ENCODE data around the gene PANK3. TPM values are rescaled to one million over a fixed set of nuclear protein-coding genes. Genes with fewer than 3 reads are reported as not detected.
"Not testable (repeated sequence)": the region's sequence is repeated elsewhere in the genome, so short reads cannot be mapped to it uniquely, and the experiment has no call there.

PANK3 gene
- total RNA-seq, 2 experiments from 2014 or later: 44.9 to 45.1 TPM

DNA sequence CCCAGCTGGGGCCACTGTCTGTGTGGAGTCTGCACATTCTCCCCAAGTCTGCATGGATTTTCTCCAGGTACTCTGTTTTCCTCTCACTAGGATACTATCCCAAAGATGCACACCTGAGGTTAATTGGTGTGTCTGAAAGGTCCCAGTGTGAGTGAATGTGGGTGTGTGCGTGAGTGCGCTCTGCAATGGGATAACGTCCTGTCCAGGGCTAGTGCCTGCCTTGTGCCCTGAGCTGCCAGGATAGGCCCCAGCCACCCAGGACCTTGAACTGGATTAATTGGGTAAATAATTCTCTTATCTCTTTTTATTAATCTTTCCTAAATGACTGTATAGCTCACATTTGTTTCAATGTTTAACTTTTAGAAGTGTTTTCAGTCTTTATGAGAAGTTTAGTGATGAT is 11.5 kb upstream of the PANK3 start:
- no peak for DNase-seq
- intact Hi-C loops (cut with micrococcal nuclease): no loop called here
- H3K9me3 Mint-ChIP-seq: no peaks in the 10 kb centered on the region
- H3K27me3 Mint-ChIP-seq (ENCODE audit: low read depth): peaks cover 8% of the 10 kb centered on the region
- H3K27ac Mint-ChIP-seq: no peak overlapping the region
- CTCF ChIA-PET: interaction anchor here (0.6 kb wide), 1 partner anchor 321 kb away, joined by 3 read pairs; no protein-coding TSS in a partner anchor
- no peak overlapping the region for H3K4me3 Mint-ChIP-seq
- no peaks in the 10 kb centered on the region for H3K4me1 Mint-ChIP-seq (ENCODE audit: low read depth)
- H3K36me3 Mint-ChIP-seq (ENCODE audit: low read depth): no peaks in the 10 kb centered on the region

DNA sequence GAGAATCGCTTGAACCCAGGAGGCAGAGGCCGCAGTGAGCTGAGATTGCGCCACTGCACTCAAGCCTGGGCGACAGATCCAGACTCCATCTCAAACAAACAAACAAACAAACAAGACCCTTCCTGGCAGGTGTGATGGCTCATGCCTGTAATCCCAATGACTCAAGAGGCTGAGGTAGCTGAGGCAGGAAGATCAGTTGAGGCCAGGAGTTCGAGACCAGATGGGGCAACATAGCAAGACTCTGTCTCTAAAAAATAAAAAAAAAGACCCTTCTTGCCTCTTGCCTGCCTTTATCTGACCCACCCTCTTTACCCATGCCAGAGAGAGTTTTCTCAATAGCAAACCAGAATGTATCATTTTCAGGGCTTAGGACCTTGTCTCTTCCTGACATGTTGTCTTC is 8.8 kb upstream of the PANK3 start:
- no peak for DNase-seq
- CTCF ChIA-PET: no interaction called here
- Mint-ChIP-seq H3K27me3 (ENCODE audit: low read depth) (peaks cover 4% of the 10 kb centered on the region), H3K4me1 (ENCODE audit: low read depth) (no peaks in the 10 kb centered on the region), H3K9me3 (no peaks in the 10 kb centered on the region), H3K27ac (no peak overlapping the region), H3K36me3 (ENCODE audit: low read depth) (no peaks in the 10 kb centered on the region), H3K4me3 (no peak overlapping the region)
- intact Hi-C loops (cut with micrococcal nuclease): no loop called here

DNA sequence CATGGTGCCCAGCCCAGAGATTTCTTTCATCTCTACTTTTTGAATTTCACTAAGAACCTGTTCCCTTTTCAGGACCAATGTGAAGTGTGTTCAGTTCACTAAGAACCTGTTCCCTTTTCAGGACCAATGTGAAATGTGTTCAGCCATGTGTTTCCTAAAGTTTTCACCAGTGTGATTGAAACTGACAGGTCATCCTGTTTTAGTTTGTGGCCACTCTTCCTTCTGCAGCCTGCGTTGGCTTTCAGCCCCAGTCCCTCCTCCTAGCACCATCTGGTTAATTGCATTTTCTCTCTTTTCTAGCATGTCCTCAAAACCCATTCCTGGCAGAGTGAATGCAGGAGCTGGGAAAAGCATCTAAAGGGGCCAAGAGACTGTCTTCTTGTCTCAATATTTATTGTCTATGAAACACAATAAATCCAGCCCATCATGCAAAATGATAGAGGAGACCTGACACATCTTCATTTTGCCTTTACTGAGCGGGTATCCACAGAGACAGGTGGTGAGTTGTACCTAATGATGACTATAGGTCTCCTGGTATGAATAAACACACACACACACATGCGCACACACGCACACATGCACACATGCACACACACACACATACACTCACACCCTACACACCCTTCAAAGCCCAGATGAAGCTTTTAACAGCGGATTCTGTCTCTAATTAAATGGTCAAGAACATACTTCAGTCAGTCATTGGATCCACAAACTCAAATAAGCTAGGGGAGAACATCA is 6.1 kb upstream of the PANK3 start:
- Mint-ChIP-seq H3K36me3 (ENCODE audit: low read depth) (no peaks in the 10 kb centered on the region), H3K4me3 (no peak overlapping the region), H3K9me3 (no peaks in the 10 kb centered on the region), H3K27me3 (ENCODE audit: low read depth) (peaks cover 4% of the 10 kb centered on the region), H3K4me1 (ENCODE audit: low read depth) (peaks cover 1% of the 10 kb centered on the region), H3K27ac (no peak overlapping the region)
- CTCF ChIA-PET: no interaction called here
- DNase-seq: no peak
- intact Hi-C loops (cut with micrococcal nuclease): no loop called here

DNA sequence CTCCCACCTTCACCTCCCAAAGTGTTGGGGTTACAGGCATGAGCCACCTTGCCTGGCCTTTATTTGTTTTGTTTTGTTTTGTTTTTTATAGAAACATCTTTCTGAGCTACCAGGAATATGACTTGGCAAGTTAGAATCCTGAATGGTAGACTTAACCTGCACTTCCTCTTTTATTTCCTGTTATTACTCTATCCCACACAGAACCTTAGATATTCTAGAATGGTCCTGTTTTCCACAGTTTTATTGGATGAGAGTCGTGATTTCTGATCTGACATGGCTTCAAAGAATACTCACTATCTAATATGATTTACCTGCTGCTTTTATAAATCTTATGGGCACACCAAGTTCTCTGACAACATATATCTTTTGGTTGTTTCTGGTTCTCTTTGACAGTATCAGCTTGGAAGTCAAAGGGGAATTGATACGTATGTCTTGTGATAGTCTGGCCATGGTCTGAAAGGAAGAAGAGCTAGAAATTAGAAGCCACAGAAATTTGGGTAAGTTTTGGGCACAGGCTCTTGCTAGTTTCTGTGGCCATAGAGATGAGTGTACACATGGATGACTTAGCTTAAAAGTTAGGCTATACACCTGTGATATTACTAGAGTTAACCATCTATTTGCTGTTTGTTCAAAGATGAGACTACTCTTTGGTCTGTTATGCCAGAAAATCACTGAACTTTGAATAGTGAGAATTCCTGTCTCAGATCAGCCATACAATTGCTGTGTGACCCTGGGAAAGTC is 4.7 kb upstream of the PANK3 start:
- no peak overlapping the region for H3K27ac Mint-ChIP-seq
- peaks cover 4% of the 10 kb centered on the region for H3K27me3 Mint-ChIP-seq (ENCODE audit: low read depth)
- no peaks in the 10 kb centered on the region for H3K36me3 Mint-ChIP-seq (ENCODE audit: low read depth)
- peaks cover 8% of the 10 kb centered on the region for H3K4me1 Mint-ChIP-seq (ENCODE audit: low read depth)
- H3K9me3 Mint-ChIP-seq: no peaks in the 10 kb centered on the region
- no peak for DNase-seq
- CTCF ChIA-PET: no interaction called here
- intact Hi-C loops (cut with micrococcal nuclease): no loop called here
- no peak overlapping the region for H3K4me3 Mint-ChIP-seq

DNA sequence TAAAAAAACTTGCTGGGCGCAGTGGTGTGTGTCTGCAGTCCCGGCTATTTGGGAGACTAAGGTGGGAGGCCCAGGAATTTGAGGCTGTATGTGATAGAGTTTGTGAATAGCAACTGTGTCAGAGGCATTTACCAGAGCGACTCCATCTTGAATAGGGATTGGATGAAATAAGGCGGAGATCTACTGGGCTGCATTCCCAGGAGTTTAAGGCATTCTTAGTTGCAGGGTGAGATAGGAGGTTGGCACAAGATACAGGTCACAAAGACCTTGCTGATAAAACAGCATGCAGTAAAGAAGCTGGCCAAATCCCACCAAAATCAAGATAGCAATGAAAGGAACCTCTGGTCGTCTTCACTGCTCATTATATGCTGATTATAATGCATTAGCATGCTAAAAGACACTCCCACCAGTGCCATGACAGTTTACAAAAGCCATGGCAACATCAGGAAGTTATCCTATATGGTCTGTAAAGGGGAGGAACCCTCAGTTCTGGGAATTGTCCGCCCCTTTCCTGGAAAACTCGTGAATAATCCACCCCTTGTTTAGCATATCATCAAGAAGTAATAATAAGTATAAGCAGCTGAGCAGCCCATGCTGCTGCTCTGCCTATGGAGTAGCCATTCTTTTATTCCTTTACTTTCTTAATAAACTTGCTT is 1.8 kb upstream of the PANK3 start:
- H3K27me3 Mint-ChIP-seq (ENCODE audit: low read depth); CTCF ChIA-PET; DNase-seq; H3K36me3 Mint-ChIP-seq (ENCODE audit: low read depth); intact Hi-C loops (cut with micrococcal nuclease); H3K4me3 Mint-ChIP-seq; H3K9me3 Mint-ChIP-seq; H3K27ac Mint-ChIP-seq: not testable (repeated sequence)
- peaks cover 23% of the 10 kb centered on the region for H3K4me1 Mint-ChIP-seq (ENCODE audit: low read depth)

DNA sequence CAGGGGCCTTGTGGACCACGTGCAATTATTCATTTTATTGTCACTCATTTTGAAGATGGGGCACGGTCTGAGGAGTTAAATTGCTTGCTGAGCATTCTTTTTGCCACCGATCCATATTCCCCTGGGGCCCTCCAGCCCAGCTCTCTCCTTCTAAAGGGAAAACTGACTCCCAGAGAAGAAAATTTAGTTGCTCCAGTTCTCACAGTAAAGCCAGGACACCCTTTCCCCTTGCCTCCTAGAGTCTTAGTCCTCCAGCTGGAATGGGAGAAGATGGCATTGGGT is 1.0 kb upstream of the PANK3 start:
- no peak for DNase-seq
- H3K36me3 Mint-ChIP-seq (ENCODE audit: low read depth): peaks cover 8% of the 10 kb centered on the region
- intact Hi-C loops (cut with micrococcal nuclease): no loop called here
- H3K4me1 Mint-ChIP-seq (ENCODE audit: low read depth): peaks cover 29% of the 10 kb centered on the region
- no peaks in the 10 kb centered on the region for H3K27me3 Mint-ChIP-seq (ENCODE audit: low read depth)
- H3K4me3 Mint-ChIP-seq: peak overlapping the region; percentile 84
- H3K9me3 Mint-ChIP-seq: no peaks in the 10 kb centered on the region
- H3K27ac Mint-ChIP-seq: peak overlapping the region; percentile 97
- CTCF ChIA-PET: no interaction called here

DNA sequence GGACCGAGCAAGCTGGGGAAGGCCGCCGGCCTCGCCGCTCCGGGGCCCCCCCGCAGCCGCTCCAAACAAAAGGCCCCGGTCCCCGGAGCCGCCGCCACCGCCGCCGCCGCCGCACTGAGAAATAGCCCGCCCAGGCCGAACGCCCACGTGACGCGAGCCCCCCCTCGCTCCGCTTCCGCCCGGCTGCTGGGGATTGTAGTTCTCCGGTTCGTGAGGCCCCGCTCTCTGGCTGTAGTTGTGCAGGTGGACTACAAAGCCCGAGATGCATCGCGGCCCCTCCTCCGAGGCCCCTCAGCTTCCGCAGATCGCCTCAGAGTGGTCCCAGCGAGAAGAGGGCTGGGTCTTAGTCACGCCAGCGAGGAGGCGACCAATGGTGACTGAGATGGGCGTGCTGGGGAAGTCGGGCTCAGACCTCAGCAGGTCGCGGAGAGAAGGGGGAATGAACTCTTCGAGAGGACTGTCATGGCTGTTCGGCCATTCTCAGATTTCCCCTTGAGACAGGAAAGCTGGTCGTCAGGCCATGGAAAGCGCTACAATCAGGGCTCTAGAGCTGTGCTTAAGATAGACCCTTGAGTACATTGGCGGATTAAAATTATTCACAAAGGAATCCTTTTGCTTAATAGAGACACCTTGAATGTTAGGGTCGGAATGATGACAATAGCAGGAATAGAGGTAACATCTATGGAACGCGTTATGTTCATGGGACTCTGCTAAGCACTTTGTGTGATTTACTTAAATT is 489 bp upstream of the PANK3 start:
- CTCF ChIA-PET: no interaction called here
- intact Hi-C loops (cut with micrococcal nuclease): loop anchor here (1.0 to 5.0 kb wide), 13 partner anchors 29 to 1228 kb away; partner anchors contain the start of genes FBLL1, RARS1, SPDL1 and WWC1
- Mint-ChIP-seq H3K4me1 (ENCODE audit: low read depth) (peaks cover 31% of the 10 kb centered on the region), H3K4me3 (peak overlapping the region; percentile 84), H3K27me3 (ENCODE audit: low read depth) (no peaks in the 10 kb centered on the region), H3K9me3 (no peaks in the 10 kb centered on the region), H3K36me3 (ENCODE audit: low read depth) (peaks cover 11% of the 10 kb centered on the region), H3K27ac (peak overlapping the region; percentile 97)
- DNase-seq: peak; percentile 98

DNA sequence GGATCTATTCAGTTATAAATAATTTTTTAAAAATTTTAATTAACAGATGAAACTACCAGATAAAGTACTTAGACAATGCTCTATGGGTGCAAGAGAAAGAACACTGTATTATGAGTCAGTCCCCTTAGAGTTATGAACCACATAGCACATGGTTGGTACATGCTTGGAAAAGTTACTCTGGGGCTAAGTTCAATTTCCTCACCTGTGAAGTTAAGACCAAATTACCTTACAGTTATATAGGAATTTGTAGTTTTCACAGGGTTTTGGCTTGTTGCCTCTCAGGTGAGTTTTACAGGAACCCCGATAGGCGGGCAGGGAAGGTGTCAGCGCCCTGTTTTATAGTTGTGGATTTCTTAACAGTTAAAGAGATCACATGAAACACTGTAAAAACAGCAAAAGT is 1.2 kb downstream of the PANK3 start:
- H3K27ac Mint-ChIP-seq: peak overlapping the region; percentile 80
- CTCF ChIA-PET: no interaction called here
- H3K4me3 Mint-ChIP-seq: peak overlapping the region; percentile 89
- H3K4me1 Mint-ChIP-seq (ENCODE audit: low read depth): peaks cover 31% of the 10 kb centered on the region
- peaks cover 14% of the 10 kb centered on the region for H3K36me3 Mint-ChIP-seq (ENCODE audit: low read depth)
- H3K27me3 Mint-ChIP-seq (ENCODE audit: low read depth): no peaks in the 10 kb centered on the region
- intact Hi-C loops (cut with micrococcal nuclease): loop anchor here (2.0 to 5.0 kb wide), 6 partner anchors 49 to 1229 kb away; partner anchors contain the start of genes FBLL1 and WWC1
- no peaks in the 10 kb centered on the region for H3K9me3 Mint-ChIP-seq
- DNase-seq: no peak

DNA sequence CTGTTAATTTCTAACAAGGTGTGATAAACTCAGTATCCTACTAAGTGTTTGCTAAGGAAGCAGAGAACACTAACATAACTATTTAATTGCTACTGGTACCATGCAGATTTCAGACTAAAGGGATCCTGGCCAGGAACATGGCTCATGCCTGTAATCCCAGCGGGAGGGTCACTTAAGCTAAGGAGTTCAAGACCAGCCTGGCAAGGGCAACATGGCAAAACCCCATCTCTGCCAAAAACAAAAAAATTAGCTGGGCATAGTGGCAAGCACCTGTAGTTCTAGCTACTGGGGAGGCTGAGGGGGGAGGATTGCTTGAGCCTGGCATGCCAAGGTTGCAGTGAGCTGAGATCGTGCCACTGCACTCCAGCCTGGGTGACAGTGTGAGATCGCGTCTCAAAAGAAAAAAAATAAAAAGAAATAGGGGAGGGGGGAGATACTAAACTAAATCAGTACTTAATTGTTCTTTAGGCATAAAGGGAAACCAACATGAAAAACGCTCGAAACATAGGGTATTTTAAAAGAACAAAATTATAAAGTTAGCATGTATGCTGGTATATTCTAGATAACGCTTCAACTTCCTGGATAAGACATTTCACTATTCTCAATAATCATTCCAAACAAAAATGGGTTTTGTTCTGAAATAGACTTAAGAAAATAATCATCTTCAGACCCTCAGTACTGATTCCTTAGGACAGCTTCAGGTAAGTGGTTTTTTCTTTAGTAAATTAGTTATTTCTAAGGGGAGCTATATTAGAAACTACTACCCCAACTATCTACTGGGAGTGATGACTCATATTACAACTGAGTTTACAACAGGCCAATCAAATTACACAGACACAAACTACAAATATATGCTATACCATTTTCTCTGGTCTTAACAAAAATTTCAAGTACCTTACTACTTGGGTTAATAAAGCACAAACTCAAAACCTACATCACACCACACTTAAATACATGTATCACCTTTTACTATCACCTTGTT is 3.5 kb downstream of the PANK3 start:
- H3K4me3 Mint-ChIP-seq: no peak overlapping the region
- no peak overlapping the region for H3K27ac Mint-ChIP-seq
- intact Hi-C loops (cut with micrococcal nuclease): loop anchor here (5.0 kb wide), 3 partner anchors 163 to 1232 kb away; no protein-coding TSS in a partner anchor
- DNase-seq: no peak
- H3K4me1 Mint-ChIP-seq (ENCODE audit: low read depth): peaks cover 39% of the 10 kb centered on the region
- H3K36me3 Mint-ChIP-seq (ENCODE audit: low read depth): peaks cover 22% of the 10 kb centered on the region
- no peaks in the 10 kb centered on the region for H3K9me3 Mint-ChIP-seq
- no peaks in the 10 kb centered on the region for H3K27me3 Mint-ChIP-seq (ENCODE audit: low read depth)
- CTCF ChIA-PET: interaction anchor here (0.6 to 0.9 kb wide), 2 partner anchors 86 to 95 kb away, joined by 3 read pairs; no protein-coding TSS in a partner anchor

DNA sequence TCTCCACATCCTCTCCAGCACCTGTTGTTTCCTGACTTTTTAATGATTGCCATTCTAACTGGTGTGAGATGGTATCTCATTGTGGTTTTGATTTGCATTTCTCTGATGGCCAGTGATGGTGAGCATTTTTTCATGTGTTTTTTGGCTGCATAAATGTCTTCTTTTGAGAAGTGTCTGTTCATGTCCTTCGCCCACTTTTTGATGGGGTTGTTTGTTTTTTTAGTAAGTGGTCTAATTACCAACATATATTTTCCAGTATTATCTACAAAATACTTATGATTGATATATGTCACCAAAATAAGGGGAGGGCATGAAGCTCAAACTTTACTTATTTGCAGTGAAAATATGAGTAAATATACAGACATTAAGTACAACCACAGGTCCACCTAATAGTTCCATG is 5.0 kb downstream of the PANK3 start:
- H3K27me3 Mint-ChIP-seq (ENCODE audit: low read depth); CTCF ChIA-PET; intact Hi-C loops (cut with micrococcal nuclease); H3K27ac Mint-ChIP-seq; H3K4me3 Mint-ChIP-seq; H3K9me3 Mint-ChIP-seq; DNase-seq: not testable (repeated sequence)
- H3K36me3 Mint-ChIP-seq (ENCODE audit: low read depth): peaks cover 25% of the 10 kb centered on the region
- H3K4me1 Mint-ChIP-seq (ENCODE audit: low read depth): peaks cover 31% of the 10 kb centered on the region

DNA sequence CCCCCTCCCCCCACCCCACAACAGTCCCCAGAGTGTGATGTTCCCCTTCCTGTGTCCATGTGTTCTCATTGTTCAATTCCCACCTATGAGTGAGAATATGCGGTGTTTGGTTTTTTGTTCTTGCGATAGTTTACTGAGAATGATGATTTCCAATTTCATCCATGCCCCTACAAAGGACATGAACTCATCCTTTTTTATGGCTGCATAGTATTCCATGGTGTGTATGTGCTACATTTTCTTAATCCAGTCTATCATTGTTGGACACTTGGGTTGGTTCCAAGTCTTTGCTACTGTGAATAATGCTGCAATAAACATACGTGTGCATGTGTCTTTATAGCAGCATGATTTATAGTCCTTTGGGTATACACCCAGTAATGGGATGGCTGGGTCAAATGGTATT is 5.5 kb downstream of the PANK3 start:
- CTCF ChIA-PET; H3K4me3 Mint-ChIP-seq; H3K9me3 Mint-ChIP-seq; H3K27ac Mint-ChIP-seq; intact Hi-C loops (cut with micrococcal nuclease); H3K27me3 Mint-ChIP-seq (ENCODE audit: low read depth); DNase-seq: not testable (repeated sequence)
- Mint-ChIP-seq H3K36me3 (ENCODE audit: low read depth) (peaks cover 25% of the 10 kb centered on the region), H3K4me1 (ENCODE audit: low read depth) (peaks cover 31% of the 10 kb centered on the region)
